Gastrocnemius medialis (tissue), 4 donors: Measurements from ENCODE around the gene TYMP. TPM values are rescaled to one million over a fixed set of nuclear protein-coding genes. Genes with fewer than 3 reads are reported as not detected.
A peak's percentile ranks its signal among the peaks of the same experiment; 100 is the strongest.

Experiments
- ATAC-seq, 2 donors: fragments of 150-250 bp; one replicate each; pipeline ENCODE4 v1.9.1; 2016
- DNase-seq, 2 donors: peaks; one replicate each; pipeline ENCODE4 v3.0.0-alpha.2; 2019
- H3K27ac ChIP-seq, 4 donors: fragments of 200-600 bp; sonication (generic); 1 replicate in 1 of 4; 2 replicates in 3 of 4; pipeline ENCODE4 v1.5.1; 2016 to 2018; ENCODE audit warnings: mild to moderate bottlenecking in 2 of 4, moderate library complexity in 1 of 4
- H3K27me3 ChIP-seq, 3 donors: fragments of 200-600 bp; sonication (generic) in 2 of 3; 1 replicate in 1 of 3; 2 replicates in 2 of 3; pipeline versions ENCODE4 v1.5.1 to v1.6.0; 2016 to 2019; ENCODE audit warnings: mild to moderate bottlenecking in 1 of 3, moderate library complexity in 1 of 3
- H3K36me3 ChIP-seq, 2 donors: fragments of 200-600 bp; sonication (generic) in 1 of 2; one replicate each; pipeline ENCODE4 v1.5.1; 2017 to 2018
- H3K4me1 ChIP-seq, 2 donors: fragments of 200-600 bp; sonication (generic) in 1 of 2; one replicate each; pipeline ENCODE4 v1.5.1; 2016 to 2017; ENCODE audit warnings: mild to moderate bottlenecking in 2 of 2
- H3K4me3 ChIP-seq, 4 donors: fragments of 200-600 bp; sonication (generic) in 3 of 4; 1 replicate in 1 of 4; 2 replicates in 3 of 4; pipeline ENCODE4 v1.5.1; 2016 to 2019; ENCODE audit warnings: mild to moderate bottlenecking in 2 of 4
- H3K9me3 ChIP-seq, 3 donors: fragments of 200-600 bp; sonication (generic) in 2 of 3; 1 replicate in 1 of 3; 2 replicates in 2 of 3; pipeline ENCODE4 v1.5.1; 2016 to 2019
- CTCF ChIP-seq, 5 experiments: fragments of 450-650 bp in 3 of 5; fragments of 200-600 bp in 2 of 5; sonication (generic) in 2 of 5; IDR thresholded peaks in 4 of 5; conservative IDR thresholded peaks in 1 of 5; 1 replicate in 4 of 5; 2 replicates in 1 of 5; pipeline ENCODE4 v1.5.1; 2016 to 2019; ENCODE audit warnings: antibody characterized with exemption in 5 of 5, mild to moderate bottlenecking in 3 of 5, moderate library complexity in 3 of 5
- POLR2A ChIP-seq, 2 donors: fragments of 450-650 bp; IDR thresholded peaks; one replicate each; pipeline ENCODE4 v1.6.1; 2017; ENCODE audit warnings: antibody characterized with exemption in 2 of 2, mild to moderate bottlenecking in 2 of 2, moderate library complexity in 2 of 2
- in situ Hi-C, 4 donors: fragments of 200-750 bp; cut with MboI; loops; one replicate each; pipeline versions ENCODE4 v1.15.0 to v1.8.0; 2017; ENCODE audit warnings: low sequenced_read_pairs in 4 of 4
- intact Hi-C: fragments of 100-400 bp; cut with DNase I; formaldehyde crosslinking; loops from one replicate; pipeline ENCODE4 v1.15.1; 2023; ENCODE audit warnings: low total_unique reads
- total RNA-seq, 4 donors: library from RNA; depleted of rRNA; stranded (reverse); fragments of >200 nt; gene quantifications; one replicate each; pipeline versions ENCODE4 v1.1.0 to v1.2.3, GENCODE V29; 2016

The TYMP gene
- total RNA-seq, 4 donors from 2014 or later, result 8.8 to 15.8 (median 11.8) TPM

DNA sequence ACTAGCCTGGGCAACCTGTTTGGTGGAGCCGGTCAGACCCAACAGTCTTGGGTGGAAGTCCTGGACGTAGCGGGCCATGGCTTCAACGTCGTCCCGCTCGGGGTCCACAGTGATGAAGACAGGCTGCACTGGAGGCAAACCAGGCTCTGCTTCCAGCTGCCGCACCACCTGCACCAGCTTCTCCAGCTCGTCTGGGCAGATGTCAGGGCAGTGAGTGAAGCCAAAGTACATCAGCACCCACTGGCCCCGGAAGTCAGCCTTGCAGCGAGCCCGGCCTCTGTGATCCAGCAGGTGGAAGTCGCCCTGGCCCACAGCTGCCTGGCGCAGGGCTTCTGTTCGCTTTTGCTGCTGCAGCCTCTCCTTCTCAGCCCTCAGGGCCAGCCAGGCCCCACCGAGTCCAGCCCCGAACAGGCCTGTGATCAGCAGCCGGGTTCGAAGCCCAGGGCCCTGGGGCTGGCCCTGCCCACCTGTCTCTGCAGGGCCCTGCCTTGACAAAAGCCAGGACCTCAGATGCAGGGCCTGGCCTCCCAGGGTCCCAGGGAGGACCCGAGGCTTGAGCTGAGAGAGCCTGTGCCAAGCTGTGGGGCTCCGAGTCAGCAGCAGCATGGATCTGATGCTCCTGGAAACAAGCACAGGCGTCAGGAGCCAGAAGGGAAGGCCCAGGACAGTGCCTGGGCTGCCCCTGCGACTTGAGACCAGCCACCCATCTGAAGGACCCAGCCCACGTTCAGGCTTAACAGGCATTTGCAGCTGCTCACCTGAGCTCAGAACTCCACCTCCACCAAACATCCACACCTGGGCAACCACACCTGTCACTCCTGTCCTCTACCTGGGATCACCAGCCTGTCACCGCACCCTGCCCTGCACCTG, 5.8 kb downstream of the TYMP start:
- H3K4me1 ChIP-seq, result peaks cover 13 to 18% of the 10 kb centered on the region in 2 donors
- TF ChIP-seq POLR2A (IDR thresholded peaks at IDR 0.05), result no peak
- TF ChIP-seq CTCF (IDR thresholded peaks at IDR 0.05 in 4 of 5, conservative IDR thresholded peaks at IDR 0.05 in 1 of 5), result no peak
- peaks cover 0 to 7% (median 3%) of the 10 kb centered on the region in 3 donors for H3K27me3 ChIP-seq
- in situ Hi-C loops (no loop called here), intact Hi-C loops (no loop called here)
- peak overlapping the region; percentile 68 to 91 (median 83) for H3K4me3 ChIP-seq
- no peak overlapping the region for H3K27ac ChIP-seq
- ATAC-seq (no peak), DNase-seq (no peak)
- no peaks in the 10 kb centered on the region for H3K9me3 ChIP-seq
- peaks cover 0 to 36% of the 10 kb centered on the region in 2 donors for H3K36me3 ChIP-seq

GRCh38 chr22:50523458-50523805, 6.4 kb downstream of the TYMP start:
- in situ Hi-C loops, result no loop called here
- H3K4me1 ChIP-seq, result peaks cover 13 to 18% of the 10 kb centered on the region in 2 donors
- no peak for ATAC-seq
- peaks cover 0 to 42% of the 10 kb centered on the region in 2 donors for H3K36me3 ChIP-seq
- no peak for DNase-seq
- peaks cover 0 to under 1% (median 0%) of the 10 kb centered on the region in 3 donors for H3K27me3 ChIP-seq
- no peak for TF ChIP-seq CTCF (IDR thresholded peaks at IDR 0.05 in 4 of 5, conservative IDR thresholded peaks at IDR 0.05 in 1 of 5)
- no peak for TF ChIP-seq POLR2A (IDR thresholded peaks at IDR 0.05)
- intact Hi-C loops, result no loop called here
- no peak overlapping the region for H3K27ac ChIP-seq
- no peak overlapping the region for H3K4me3 ChIP-seq
- H3K9me3 ChIP-seq, result no peaks in the 10 kb centered on the region

DNA sequence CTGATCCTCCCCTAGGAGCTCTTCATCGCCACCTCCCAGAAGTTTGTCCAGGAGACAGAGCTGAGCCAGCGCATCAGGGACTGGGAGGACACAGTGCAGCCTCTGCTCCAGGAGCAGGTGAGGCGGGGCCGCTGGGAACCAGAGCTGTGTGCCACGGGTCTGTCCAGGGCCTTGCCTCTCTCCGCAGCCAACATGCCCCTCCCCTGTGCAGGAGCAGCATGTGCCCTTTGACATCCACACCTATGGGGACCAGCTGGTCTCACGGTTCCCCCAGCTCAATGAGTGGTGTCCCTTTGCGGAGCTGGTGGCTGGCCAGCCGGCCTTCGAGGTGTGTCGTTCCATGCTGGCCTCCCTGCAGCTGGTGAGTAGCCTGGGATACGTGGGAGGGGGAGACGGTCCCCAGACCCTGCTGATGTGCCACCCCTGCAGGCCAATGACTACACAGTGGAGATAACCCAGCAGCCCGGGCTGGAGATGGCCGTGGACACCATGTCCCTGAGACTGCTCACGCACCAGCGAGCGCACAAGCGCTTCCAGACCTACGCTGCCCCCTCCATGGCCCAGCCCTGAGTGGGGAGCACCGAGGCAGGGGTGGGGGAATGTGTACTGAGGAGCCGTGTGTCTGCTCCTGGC, 6.9 kb downstream of the TYMP start:
- no peak for ATAC-seq
- intact Hi-C loops, result no loop called here

DNA sequence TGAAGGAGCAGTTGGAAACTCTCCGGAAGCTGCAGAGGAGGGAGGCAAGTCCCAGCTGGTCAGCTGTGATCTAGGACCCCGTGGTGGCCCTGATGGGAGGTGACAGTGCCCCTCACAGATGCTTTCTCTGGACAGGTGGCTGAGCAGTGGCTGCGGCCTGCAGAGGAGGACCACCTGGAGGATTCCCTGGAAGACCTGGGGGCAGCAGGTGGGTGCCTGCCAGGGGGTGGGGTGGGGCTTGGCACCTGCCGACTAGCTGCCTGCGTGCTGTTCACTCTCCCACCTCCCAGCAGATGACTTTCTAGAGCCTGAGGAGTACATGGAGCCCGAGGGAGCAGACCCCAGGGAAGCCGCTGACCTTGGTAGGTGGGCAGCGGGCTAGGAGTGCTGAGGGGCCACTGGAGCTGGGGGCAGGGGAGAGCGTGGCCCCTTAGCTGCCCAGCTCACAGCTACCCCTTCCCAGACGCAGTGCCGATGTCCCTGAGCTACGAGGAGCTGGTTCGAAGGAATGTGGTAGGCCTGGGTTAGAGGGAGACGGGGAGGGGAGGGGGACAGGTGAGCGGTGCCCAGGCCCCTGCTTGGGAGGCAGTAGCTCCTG, 7.5 kb downstream of the TYMP start:
- Histone ChIP-seq H3K36me3 (peaks cover 0 to 52% of the 10 kb centered on the region in 2 donors), H3K9me3 (no peaks in the 10 kb centered on the region), H3K4me3 (no peak overlapping the region), H3K27ac (no peak overlapping the region), H3K27me3 (no peaks in the 10 kb centered on the region), H3K4me1 (peaks cover 13 to 18% of the 10 kb centered on the region in 2 donors)
- intact Hi-C loops (no loop called here), in situ Hi-C loops (no loop called here)
- ATAC-seq (no peak), DNase-seq (no peak)
- TF ChIP-seq POLR2A (IDR thresholded peaks at IDR 0.05), result no peak
- TF ChIP-seq CTCF (IDR thresholded peaks at IDR 0.05 in 4 of 5, conservative IDR thresholded peaks at IDR 0.05 in 1 of 5), result no peak

More for the DNA sequence above, 6.9 kb downstream of the TYMP start:
- in situ Hi-C loops, result no loop called here
- Histone ChIP-seq H3K4me3 (no peak overlapping the region), H3K27ac (no peak overlapping the region), H3K27me3 (no peaks in the 10 kb centered on the region), H3K36me3 (peaks cover 0 to 46% of the 10 kb centered on the region in 2 donors), H3K4me1 (peaks cover 13 to 18% of the 10 kb centered on the region in 2 donors), H3K9me3 (no peaks in the 10 kb centered on the region)
- TF ChIP-seq POLR2A (IDR thresholded peaks at IDR 0.05) (no peak), CTCF (IDR thresholded peaks at IDR 0.05 in 4 of 5, conservative IDR thresholded peaks at IDR 0.05 in 1 of 5) (no peak)
- no peak for DNase-seq
